HG03378 (cell line): ENCODE measurements around the gene APC2.

Experiments
- ATAC-seq: cut with Tn5 transposase; IDR thresholded peaks from one replicate; pipeline ENCODE4 v1.9.1; 2021; ENCODE audit warnings: mild to moderate bottlenecking, moderate library complexity; ENCODE audit not compliant: unreplicated experiment

The APC2 gene

GRCh38 chr19:1445185-1445931 is 4.6 kb upstream of the APC2 start:
- peak; percentile 50 for ATAC-seq

GRCh38 chr19:1445932-1446712 is 3.8 kb upstream of the APC2 start:
- no peak for ATAC-seq

GRCh38 chr19:1446713-1447481 is 3.0 kb upstream of the APC2 start:
- ATAC-seq: no peak

GRCh38 chr19:1447504-1447903 is 2.4 kb upstream of the APC2 start:
- ATAC-seq: no peak

- no peak for ATAC-seq
These were observed 2.0 kb upstream of the APC2 start for GRCh38 chr19:1447944-1448343.

GRCh38 chr19:1450735-1451731 is 1.1 kb downstream of the APC2 start:
- no peak for ATAC-seq

GRCh38 chr19:1451916-1452801 is 2.2 kb downstream of the APC2 start:
- ATAC-seq: no peak

- no peak for ATAC-seq
These were observed 3.0 kb downstream of the APC2 start for GRCh38 chr19:1452802-1453524.

GRCh38 chr19:1453525-1454364 is 3.8 kb downstream of the APC2 start:
- ATAC-seq: no peak

GRCh38 chr19:1455002-1455335 is 5.0 kb downstream of the APC2 start:
- no peak for ATAC-seq

GRCh38 chr19:1455336-1456120 is 5.6 kb downstream of the APC2 start:
- ATAC-seq: no peak

- no peak for ATAC-seq
These were observed 6.4 kb downstream of the APC2 start for GRCh38 chr19:1456121-1456900.

- ATAC-seq: no peak
These were observed 7.3 kb downstream of the APC2 start for GRCh38 chr19:1457031-1457739.

- no peak for ATAC-seq
These were observed 8.0 kb downstream of the APC2 start for GRCh38 chr19:1457892-1458291.

GRCh38 chr19:1459479-1459878 is 9.6 kb downstream of the APC2 start:
- no peak for ATAC-seq
